ENCODE measurements around the gene FOXP1. TPM values are rescaled to one million over a fixed set of nuclear protein-coding genes. Genes with fewer than 3 reads are reported as not detected.

The FOXP1 gene
- total RNA-seq, 2 experiments from 2014 or later: 203 to 205 TPM

- H3K9me3 Mint-ChIP-seq: peaks cover 2% of the 10 kb centered on the region
- H3K36me3 Mint-ChIP-seq: peaks cover 69% of the 10 kb centered on the region
- no peak for DNase-seq
- H3K27me3 Mint-ChIP-seq: no peaks in the 10 kb centered on the region
- H3K27ac Mint-ChIP-seq: peak overlapping the region; percentile 49
- peaks cover 49% of the 10 kb centered on the region for H3K4me1 Mint-ChIP-seq
- no peak overlapping the region for H3K4me3 Mint-ChIP-seq
Observed at GRCh38 chr3:70996082-70996481, 587.4 kb downstream of the FOXP1 start.

GRCh38 chr3:70994644-70995043 lies 588.9 kb downstream of the FOXP1 start:
- no peak overlapping the region for H3K4me3 Mint-ChIP-seq
- H3K27me3 Mint-ChIP-seq: no peaks in the 10 kb centered on the region
- H3K9me3 Mint-ChIP-seq: peaks cover 6% of the 10 kb centered on the region
- H3K36me3 Mint-ChIP-seq: peaks cover 77% of the 10 kb centered on the region
- peaks cover 54% of the 10 kb centered on the region for H3K4me1 Mint-ChIP-seq
- peak overlapping the region; percentile 19 for H3K27ac Mint-ChIP-seq
- DNase-seq: no peak

- Mint-ChIP-seq H3K27me3 (no peaks in the 10 kb centered on the region), H3K9me3 (peaks cover 6% of the 10 kb centered on the region), H3K27ac (peak overlapping the region; percentile 32), H3K36me3 (peaks cover 76% of the 10 kb centered on the region), H3K4me1 (peaks cover 57% of the 10 kb centered on the region), H3K4me3 (no peak overlapping the region)
- no peak for DNase-seq
Observed at GRCh38 chr3:70992562-70993204, 590.8 kb downstream of the FOXP1 start.

- Mint-ChIP-seq H3K36me3 (peaks cover 79% of the 10 kb centered on the region), H3K27ac (peak overlapping the region; percentile 32), H3K9me3 (peaks cover 6% of the 10 kb centered on the region), H3K27me3 (no peaks in the 10 kb centered on the region), H3K4me3 (no peak overlapping the region), H3K4me1 (peaks cover 60% of the 10 kb centered on the region)
- DNase-seq: no peak
Observed at GRCh38 chr3:70992131-70992530, 591.4 kb downstream of the FOXP1 start.

GRCh38 chr3:70990723-70991122 lies 592.8 kb downstream of the FOXP1 start:
- H3K27me3 Mint-ChIP-seq: no peaks in the 10 kb centered on the region
- H3K9me3 Mint-ChIP-seq: peaks cover 6% of the 10 kb centered on the region
- no peak overlapping the region for H3K4me3 Mint-ChIP-seq
- peaks cover 80% of the 10 kb centered on the region for H3K36me3 Mint-ChIP-seq
- no peak for DNase-seq
- H3K4me1 Mint-ChIP-seq: peaks cover 59% of the 10 kb centered on the region
- peak overlapping the region; percentile 86 for H3K27ac Mint-ChIP-seq

- DNase-seq: no peak
- Mint-ChIP-seq H3K4me3 (peak overlapping the region; percentile 59), H3K4me1 (peaks cover 57% of the 10 kb centered on the region), H3K9me3 (peaks cover 6% of the 10 kb centered on the region), H3K27ac (peak overlapping the region; percentile 86), H3K36me3 (peaks cover 78% of the 10 kb centered on the region), H3K27me3 (no peaks in the 10 kb centered on the region)
Observed at GRCh38 chr3:70990185-70990584, 593.3 kb downstream of the FOXP1 start.

- no peak overlapping the region for H3K27ac Mint-ChIP-seq
- H3K9me3 Mint-ChIP-seq: peaks cover 6% of the 10 kb centered on the region
- peaks cover 81% of the 10 kb centered on the region for H3K36me3 Mint-ChIP-seq
- no peaks in the 10 kb centered on the region for H3K27me3 Mint-ChIP-seq
- no peak for DNase-seq
- H3K4me3 Mint-ChIP-seq: no peak overlapping the region
- peaks cover 61% of the 10 kb centered on the region for H3K4me1 Mint-ChIP-seq
Observed at GRCh38 chr3:70989174-70989573, 594.4 kb downstream of the FOXP1 start.

GRCh38 chr3:70988111-70988510 lies 595.4 kb downstream of the FOXP1 start:
- DNase-seq: no peak
- Mint-ChIP-seq H3K27me3 (no peaks in the 10 kb centered on the region), H3K4me1 (peaks cover 63% of the 10 kb centered on the region), H3K9me3 (peaks cover 6% of the 10 kb centered on the region), H3K36me3 (peaks cover 75% of the 10 kb centered on the region), H3K27ac (no peak overlapping the region), H3K4me3 (no peak overlapping the region)

- Mint-ChIP-seq H3K27me3 (no peaks in the 10 kb centered on the region), H3K4me3 (no peak overlapping the region), H3K4me1 (peaks cover 63% of the 10 kb centered on the region), H3K36me3 (peaks cover 73% of the 10 kb centered on the region), H3K9me3 (peaks cover 2% of the 10 kb centered on the region), H3K27ac (no peak overlapping the region)
- DNase-seq: no peak
Observed at GRCh38 chr3:70985572-70985971, 598.0 kb downstream of the FOXP1 start.

- no peaks in the 10 kb centered on the region for H3K9me3 Mint-ChIP-seq
- no peak for DNase-seq
- H3K27me3 Mint-ChIP-seq: no peaks in the 10 kb centered on the region
- peak overlapping the region; percentile 58 for H3K27ac Mint-ChIP-seq
- H3K36me3 Mint-ChIP-seq: peaks cover 73% of the 10 kb centered on the region
- peaks cover 63% of the 10 kb centered on the region for H3K4me1 Mint-ChIP-seq
- H3K4me3 Mint-ChIP-seq: no peak overlapping the region
Observed at GRCh38 chr3:70984776-70985482, 598.6 kb downstream of the FOXP1 start.

- peak overlapping the region; percentile 25 for H3K4me3 Mint-ChIP-seq
- peak overlapping the region; percentile 92 for H3K27ac Mint-ChIP-seq
- H3K4me1 Mint-ChIP-seq: peaks cover 67% of the 10 kb centered on the region
- H3K36me3 Mint-ChIP-seq: peaks cover 73% of the 10 kb centered on the region
- DNase-seq: peak; percentile 18
- H3K27me3 Mint-ChIP-seq: no peaks in the 10 kb centered on the region
- H3K9me3 Mint-ChIP-seq: no peaks in the 10 kb centered on the region
Observed at GRCh38 chr3:70982700-70983140, 600.8 kb downstream of the FOXP1 start.

- no peaks in the 10 kb centered on the region for H3K9me3 Mint-ChIP-seq
- H3K4me1 Mint-ChIP-seq: peaks cover 65% of the 10 kb centered on the region
- H3K36me3 Mint-ChIP-seq: peaks cover 72% of the 10 kb centered on the region
- no peaks in the 10 kb centered on the region for H3K27me3 Mint-ChIP-seq
- H3K27ac Mint-ChIP-seq: peak overlapping the region; percentile 92
- no peak overlapping the region for H3K4me3 Mint-ChIP-seq
- DNase-seq: no peak
Observed at GRCh38 chr3:70982284-70982683, 601.2 kb downstream of the FOXP1 start.

GRCh38 chr3:70981231-70981880 lies 602.2 kb downstream of the FOXP1 start:
- peak overlapping the region; percentile 40 for H3K4me3 Mint-ChIP-seq

GRCh38 chr3:70980646-70981170 lies 602.8 kb downstream of the FOXP1 start:
- H3K27ac Mint-ChIP-seq: peak overlapping the region; percentile 92
- H3K4me3 Mint-ChIP-seq: peak overlapping the region; percentile 40
- H3K36me3 Mint-ChIP-seq: peaks cover 70% of the 10 kb centered on the region
- H3K4me1 Mint-ChIP-seq: peaks cover 62% of the 10 kb centered on the region
- no peak for DNase-seq
- no peaks in the 10 kb centered on the region for H3K9me3 Mint-ChIP-seq
- H3K27me3 Mint-ChIP-seq: no peaks in the 10 kb centered on the region

More at GRCh38 chr3:70981231-70981880, 602.2 kb downstream of the FOXP1 start:
- H3K36me3 Mint-ChIP-seq: peaks cover 69% of the 10 kb centered on the region
- H3K27ac Mint-ChIP-seq: peak overlapping the region; percentile 92
- H3K4me1 Mint-ChIP-seq: peaks cover 65% of the 10 kb centered on the region
- H3K9me3 Mint-ChIP-seq: no peaks in the 10 kb centered on the region
- no peak for DNase-seq
- H3K27me3 Mint-ChIP-seq: no peaks in the 10 kb centered on the region

GRCh38 chr3:70979983-70980645 lies 603.4 kb downstream of the FOXP1 start:
- H3K27ac Mint-ChIP-seq: peak overlapping the region; percentile 92
- H3K4me3 Mint-ChIP-seq: no peak overlapping the region
- no peaks in the 10 kb centered on the region for H3K9me3 Mint-ChIP-seq
- no peaks in the 10 kb centered on the region for H3K27me3 Mint-ChIP-seq
- DNase-seq: no peak
- H3K4me1 Mint-ChIP-seq: peaks cover 66% of the 10 kb centered on the region
- H3K36me3 Mint-ChIP-seq: peaks cover 76% of the 10 kb centered on the region

Data from activated naive CD8-positive, alpha-beta T cell treated with anti-CD3 and anti-CD28 coated beads for 36 hours (primary cell).